IPS-18c (cell line): Measurements from ENCODE around the gene ZNF747.
A peak's percentile ranks its signal among the peaks of the same experiment; 100 is the strongest.

ENCODE experiments used
- H3K4me3 ChIP-seq: 2 replicates; pipeline ENCODE4 v1.7.0; 2013; ENCODE audit warnings: low read depth, mild to moderate bottlenecking, low read length, moderate library complexity; ENCODE audit not compliant: insufficient read depth
- H3K9me3 ChIP-seq: one replicate; pipeline ENCODE4 v1.6.1; 2013; ENCODE audit warnings: mild to moderate bottlenecking, low read length, moderate library complexity; ENCODE audit not compliant: control insufficient read depth, insufficient read depth

The ZNF747 gene

DNA sequence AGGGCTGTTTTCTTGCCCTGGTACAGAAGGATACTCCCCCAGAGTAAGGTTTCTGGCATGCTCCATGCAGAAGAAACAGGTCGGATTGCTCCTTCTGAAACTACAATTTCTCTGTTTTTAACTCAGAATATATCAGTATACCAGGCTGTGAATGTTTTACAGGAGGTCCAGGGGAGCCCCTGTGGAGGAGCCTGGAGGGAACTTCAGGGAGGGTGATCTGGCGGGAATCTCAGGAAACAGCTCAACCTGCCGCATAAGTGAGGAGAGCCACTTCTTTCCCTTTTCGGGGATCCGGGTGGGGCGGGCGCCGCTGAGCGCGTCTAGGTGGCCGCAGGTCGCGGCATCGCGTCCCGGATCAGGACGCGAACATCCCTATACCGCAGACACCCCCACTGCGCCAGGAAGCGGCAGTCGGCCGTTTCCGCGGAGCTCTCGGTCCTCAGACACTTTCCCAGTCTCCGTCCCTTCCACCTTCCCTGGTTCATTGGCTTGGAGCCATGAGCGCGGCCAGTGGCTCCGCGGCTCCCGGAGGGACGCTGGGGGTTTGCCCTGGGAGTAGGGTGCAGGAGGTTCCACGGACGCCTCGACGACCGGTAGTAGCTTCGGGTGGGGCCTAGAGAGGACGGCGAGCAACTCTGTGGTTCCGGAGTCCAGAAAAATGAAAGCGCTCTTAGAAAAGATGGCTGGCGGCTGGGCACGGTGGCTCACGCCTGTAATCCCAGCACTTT, 26.6 kb upstream of the ZNF747 start:
- H3K9me3 ChIP-seq: no peaks in the 10 kb centered on the region
- peak overlapping the region; percentile 6; the same call in 1 of the 2 replicates for H3K4me3 ChIP-seq

DNA sequence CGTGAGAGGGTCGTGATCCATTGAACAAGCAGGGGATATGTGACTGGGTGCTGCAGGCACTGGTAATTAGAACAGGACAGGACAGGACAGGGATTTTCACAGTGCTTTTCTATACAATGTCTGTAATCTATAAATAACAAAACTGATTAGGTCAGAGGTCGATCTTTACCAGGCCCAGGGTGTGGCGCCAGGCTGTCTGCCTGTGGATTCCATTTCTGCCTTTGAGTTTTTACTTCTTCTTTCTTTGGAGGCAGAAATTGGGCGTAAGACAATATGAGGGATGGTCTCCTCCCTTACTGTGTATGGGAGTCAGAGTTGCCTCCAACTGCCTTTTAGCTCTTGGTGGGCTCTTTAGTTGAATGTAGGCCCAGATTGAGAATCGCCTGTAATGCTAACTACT, 25.0 kb upstream of the ZNF747 start:
- no peaks in the 10 kb centered on the region for H3K9me3 ChIP-seq
- no peak overlapping the region for H3K4me3 ChIP-seq

DNA sequence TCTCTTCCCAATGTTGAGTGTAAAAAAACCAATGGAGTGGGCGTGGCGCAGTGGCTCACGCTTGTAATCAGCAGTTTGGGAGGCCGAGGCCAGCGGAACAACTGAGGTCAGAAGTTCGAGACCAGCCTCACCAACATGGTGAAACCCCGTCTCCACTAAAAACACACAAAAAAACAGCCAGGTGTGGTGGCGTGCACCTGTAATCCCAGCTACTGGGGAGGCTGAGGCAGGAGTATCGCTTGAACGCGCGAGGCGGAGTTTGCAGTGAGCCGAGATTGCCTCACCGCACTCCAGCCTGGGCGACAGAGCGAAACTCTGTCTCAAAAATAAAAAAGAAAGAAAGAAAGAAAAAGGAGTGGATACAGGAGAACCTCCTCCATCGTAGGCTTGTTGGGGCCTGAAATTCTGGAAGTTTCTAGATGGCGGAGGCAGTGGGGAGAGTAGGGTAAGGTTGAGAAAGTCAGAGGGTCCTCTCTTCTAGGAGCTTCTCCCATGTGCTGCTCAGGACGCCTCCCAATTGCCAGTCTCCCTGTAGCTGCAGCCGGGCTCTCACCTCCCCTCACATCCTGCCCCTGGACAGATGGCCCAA, 24.2 kb upstream of the ZNF747 start:
- H3K9me3 ChIP-seq: no peaks in the 10 kb centered on the region
- H3K4me3 ChIP-seq: peak overlapping the region; percentile 30; the same call in 1 of the 2 replicates

DNA sequence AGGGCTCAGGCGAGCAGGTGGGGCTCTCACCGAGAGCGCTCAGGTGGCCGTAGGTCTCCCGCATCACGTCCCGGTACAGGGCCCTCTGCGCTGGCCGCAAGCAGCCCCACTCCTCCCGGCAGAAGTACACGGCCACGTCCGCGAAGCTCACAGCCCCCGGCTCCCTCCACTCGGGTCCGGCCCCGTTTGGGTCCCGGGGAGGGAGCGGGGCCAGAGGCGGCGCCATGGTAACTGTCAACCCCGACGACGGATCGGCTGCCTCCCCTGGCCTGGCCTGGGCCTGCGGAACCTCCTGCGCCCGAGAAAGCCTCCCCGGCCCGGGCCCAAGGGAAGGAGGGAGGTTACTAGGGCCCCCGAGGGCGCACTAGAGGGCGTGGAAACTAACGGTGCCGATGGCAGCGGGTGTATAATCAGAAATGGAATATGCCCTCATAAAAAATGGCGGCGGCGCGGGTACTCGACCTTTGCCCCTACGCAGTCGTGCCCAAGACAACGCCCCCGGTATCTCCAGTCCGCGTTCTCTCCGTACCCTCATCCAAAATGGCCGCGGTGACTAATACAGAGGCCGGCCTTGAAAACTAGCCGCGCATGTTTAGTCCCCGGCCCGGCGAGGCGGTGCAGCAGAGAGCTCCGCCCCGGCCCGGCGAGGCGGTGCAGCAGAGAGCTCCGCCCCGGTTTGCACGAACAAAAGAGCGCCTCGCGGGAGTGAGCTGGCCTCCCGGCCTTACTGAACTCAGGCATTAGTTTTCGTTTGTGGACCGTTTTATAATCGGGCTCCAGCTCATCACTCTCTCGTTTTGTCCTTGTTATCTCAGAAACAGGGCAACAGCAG, 23.5 kb upstream of the ZNF747 start, which contains the start of gene ZNF764:
TSS of gene ZNF764 (minus strand) at position 418 of the 832 bp plus-strand sequence. CDS start at position 226, 192 bp downstream.
- Histone ChIP-seq H3K4me3 (peak within 1 kb of the TSS; percentile 87), H3K9me3 (no peaks in the 10 kb centered on the region)

DNA sequence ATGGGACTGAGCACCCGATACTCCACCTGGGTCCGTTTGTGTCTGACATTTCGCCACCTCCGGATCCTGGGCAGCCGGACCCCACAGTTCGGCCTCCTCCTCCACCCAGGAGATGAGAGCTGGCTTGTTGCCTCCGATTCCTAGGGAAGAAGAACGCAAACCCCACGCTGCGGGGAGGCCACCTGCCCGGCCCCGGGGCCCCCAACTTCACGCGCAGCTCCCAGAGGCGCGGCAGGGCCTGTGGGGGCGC, 23.0 kb upstream of the ZNF747 start:
- Histone ChIP-seq H3K9me3 (no peaks in the 10 kb centered on the region), H3K4me3 (peak overlapping the region; percentile 87)

DNA sequence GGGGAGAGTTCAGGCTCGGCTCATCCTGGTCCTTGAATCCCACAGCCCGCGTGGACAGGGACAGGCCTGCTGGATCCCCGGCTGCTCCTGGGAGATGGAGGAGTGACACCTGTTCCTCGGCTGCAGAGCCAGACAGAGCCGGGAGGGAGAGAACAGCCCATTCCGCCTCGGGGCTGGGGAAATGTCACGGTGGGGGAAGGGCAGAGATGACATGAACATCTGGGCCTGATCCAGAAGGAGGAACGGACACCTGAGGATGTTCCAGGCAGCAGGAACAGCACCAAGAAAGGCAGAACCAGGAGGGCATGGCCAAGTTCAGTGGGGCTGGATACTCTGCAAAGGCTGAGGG, 21.4 kb upstream of the ZNF747 start:
- Histone ChIP-seq H3K9me3 (peaks cover 2% of the 10 kb centered on the region), H3K4me3 (no peak overlapping the region; the same call in 1 of the 2 replicates)

DNA sequence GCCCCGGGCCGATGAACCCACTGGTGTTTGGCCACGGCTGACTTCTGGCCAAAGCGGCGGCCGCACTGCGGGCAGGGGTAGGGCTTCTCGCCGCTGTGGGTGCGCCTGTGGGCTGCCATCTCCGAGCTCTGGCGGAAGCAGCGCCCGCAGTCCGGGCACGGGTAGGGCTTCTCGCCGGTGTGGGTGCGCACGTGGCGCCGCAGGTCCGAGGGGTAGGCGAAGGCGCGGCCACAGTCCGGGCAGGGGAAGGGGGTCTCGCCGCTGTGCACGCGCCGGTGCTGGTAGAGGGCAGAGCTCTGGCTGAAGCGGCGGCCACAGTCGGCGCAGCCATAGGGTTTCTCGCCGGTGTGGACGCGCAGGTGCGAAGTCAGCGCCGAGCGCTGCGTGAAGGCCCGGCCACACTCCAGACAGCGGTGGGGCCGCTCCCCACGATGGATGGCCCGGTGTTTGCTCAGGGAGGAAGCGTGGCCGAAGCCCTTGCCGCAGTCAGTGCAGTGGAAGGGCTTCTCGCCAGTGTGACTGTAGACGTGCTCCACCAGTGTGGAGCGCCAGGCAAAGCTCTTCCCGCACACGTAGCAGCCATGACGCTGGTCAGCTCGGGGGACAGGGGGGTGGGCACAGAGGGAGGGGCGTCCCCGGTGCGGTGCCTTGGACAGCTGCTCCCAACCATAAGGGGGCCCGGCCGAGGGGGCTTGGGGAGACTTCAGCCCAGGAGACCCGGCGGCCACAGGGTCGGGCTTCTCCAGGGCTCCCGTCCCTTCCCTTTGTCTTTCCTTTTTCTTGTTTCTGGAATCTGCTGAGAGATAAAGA, 20.9 kb upstream of the ZNF747 start:
- Histone ChIP-seq H3K4me3 (no peak overlapping the region), H3K9me3 (peaks cover 2% of the 10 kb centered on the region)

DNA sequence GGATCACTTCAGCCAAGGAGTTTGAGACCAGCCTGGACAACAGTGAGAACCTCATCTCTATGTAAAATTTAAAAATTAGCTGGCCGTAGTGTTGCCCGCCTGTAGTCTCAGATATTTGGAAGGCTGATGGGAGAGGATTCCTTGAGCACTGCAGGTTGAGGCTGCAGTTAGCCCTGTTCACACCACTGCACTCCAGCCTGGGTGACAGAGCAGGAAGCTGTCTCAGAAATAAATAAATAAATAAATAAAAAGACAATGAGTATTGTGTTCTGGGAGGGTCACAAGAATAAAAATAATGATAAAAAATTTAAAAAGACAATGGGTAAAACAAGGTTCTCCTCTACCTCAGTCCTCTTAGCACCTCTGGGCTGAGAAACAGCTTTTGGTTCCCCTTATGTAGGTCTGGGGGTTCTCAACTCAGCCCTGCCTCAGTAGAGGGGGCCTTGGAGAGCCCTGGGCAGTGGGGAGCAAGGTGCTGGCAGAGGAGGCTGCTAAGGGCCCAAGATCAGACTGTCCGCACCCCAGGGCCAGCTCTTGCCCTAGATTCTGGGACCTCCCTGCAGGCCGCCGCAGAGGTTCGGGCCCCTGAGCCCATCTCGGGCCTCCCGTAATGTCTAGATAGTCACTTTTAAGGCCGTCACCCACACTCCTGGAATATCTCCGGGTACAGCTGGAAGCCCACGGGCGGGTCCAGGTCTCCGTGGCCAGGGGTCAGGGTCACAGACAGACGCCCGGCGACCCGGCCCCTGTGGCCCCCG, 20.1 kb upstream of the ZNF747 start:
- peaks cover 2% of the 10 kb centered on the region for H3K9me3 ChIP-seq

DNA sequence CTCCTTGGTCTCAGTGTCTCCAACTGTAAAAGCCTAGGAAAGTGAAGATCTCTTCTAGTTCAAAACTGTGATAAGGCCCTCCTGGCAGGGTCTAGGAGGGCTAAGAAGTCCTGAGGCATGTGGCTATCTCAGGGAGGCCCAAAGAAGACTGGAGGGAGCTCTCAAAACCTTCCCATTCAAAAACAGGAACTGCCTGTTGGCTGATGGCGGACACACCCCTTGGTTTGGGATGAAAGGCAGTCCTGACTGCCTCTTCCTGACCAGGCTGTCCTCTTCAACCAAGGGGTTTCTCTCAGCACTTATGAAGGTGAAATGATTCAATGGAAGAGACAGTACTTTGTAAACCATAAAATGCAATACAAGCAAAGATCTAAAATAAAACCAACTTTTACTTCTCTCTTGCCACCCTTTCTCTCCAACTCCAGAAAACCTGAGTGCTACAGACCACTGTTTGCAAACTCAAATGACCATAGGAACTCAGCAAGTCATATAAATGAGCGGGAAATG, 18.8 kb upstream of the ZNF747 start:
- Histone ChIP-seq H3K9me3 (peaks cover 2% of the 10 kb centered on the region), H3K4me3 (no peak overlapping the region)

More for the DNA sequence above, 20.1 kb upstream of the ZNF747 start:
- no peak overlapping the region for H3K4me3 ChIP-seq

DNA sequence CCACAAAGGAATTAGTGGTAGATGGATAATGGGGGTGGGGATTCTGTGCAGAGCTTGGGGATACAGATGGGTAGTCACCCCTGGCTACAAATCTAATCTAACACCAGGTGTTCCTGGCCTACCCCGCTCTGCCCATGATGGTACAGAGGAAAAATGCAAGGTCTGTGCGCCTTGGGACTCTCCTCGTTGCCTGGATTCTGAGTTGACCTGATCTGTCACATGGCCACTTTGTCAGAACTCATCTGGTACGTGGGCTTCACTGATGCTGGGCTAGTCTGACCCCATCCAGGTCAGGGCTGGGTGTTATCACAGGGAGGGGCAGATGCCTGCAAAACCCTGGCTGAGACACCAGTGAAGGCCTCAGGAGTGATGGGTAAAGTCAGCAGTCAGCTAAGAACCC, 18.3 kb upstream of the ZNF747 start:
- Histone ChIP-seq H3K4me3 (no peak overlapping the region), H3K9me3 (peaks cover 2% of the 10 kb centered on the region)

DNA sequence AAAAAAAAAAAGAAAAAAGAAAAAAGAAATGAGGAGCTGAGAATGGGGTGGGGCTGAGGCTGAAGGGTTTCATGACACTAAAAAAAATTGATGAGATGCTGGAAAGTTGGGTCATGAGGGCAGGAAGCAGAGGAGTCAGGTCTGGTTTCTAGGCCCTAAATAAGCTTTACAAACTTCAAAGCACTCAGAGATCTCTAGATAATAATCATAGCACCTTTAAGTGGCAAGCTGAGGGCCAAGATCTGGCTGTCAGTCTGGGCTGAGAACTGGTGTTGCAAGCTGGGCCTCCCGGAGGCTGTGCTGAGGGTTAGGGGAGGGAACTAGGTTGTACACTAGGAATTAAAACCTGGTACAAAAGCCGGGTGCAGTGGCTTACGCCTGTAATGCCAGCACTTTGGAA, 17.1 kb upstream of the ZNF747 start:
- Histone ChIP-seq H3K4me3 (no peak overlapping the region), H3K9me3 (peaks cover 2% of the 10 kb centered on the region)

DNA sequence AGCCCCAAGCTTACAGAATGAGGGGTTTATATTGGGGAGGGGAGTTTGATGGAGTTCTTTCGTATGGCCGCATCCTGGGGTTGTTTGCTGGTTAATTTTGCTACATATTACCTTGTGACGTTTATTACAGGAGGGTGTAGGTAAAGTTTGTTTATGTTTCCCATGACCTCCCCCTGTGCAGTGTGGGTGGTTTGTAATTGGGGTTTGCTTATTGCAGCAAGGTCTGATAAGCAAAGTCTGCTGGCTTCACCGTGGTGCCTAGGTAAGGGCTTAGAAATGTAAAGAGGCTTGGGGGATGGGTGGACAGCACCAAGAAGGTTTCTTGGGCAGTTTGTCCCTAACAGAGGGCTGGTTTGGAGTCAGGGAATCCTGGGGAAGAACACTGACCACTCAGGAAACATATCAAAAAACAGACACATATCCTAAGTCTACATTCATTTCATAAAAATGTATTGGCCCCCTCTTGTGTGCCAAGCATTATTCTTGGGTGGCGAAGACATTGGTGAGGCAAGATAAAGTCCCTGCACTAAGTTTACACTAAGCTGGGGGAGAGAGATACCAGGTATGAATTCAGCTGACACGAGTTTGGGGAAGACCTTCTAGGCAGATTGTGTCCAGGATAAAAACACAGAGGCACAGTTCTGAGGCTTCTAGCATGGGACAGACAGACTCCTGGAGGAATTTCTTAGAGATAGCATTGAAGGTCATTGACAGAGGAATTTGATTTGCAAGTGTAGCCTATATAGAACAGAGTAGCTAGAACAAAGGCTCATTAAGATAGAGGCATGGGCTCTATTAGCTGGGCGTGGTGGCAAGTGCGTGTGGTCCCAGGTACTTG, 14.0 kb upstream of the ZNF747 start:
- H3K4me3 ChIP-seq: no peak overlapping the region
- H3K9me3 ChIP-seq: peaks cover 2% of the 10 kb centered on the region

DNA sequence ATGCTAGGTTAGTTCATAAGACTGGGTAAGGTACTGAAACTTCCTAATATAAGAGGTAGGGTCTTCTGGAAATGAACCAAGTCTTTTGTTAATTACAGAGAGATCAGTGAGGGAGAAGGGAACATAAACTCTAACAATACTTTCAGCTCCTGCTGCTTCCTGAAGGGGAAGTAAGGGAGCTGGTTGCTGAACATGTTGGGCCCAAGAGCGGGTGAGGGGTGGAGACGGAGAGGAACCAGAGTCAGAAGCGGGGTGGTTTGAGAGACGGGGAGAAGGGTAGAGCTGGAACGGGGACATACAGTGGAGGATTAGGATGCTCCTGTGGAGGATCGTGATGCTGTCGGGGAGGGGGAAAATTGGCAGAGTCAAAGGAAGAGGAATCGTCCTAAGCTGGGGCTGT, 11.5 kb upstream of the ZNF747 start:
- Histone ChIP-seq H3K9me3 (no peaks in the 10 kb centered on the region), H3K4me3 (no peak overlapping the region)

DNA sequence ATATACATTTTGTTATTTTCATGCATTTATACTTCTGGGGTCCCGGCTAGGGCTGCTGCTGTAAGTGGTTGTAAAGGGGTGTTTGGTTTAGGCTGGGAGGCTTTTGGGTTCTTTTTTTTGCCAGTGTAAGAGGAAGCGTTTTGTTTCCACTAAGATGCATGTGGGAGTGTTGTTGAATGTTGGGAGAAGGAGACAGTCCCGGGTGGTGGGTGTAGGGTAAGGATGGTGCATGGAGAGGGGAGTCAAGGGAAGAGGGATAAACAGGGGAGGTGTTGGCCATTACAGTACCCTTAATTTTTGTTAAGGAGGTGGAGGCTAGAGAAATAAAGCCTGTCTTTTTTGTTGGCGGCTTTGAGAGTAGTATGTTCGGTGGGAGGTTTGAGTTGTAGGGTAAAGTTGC, 8.4 kb upstream of the ZNF747 start:
- H3K9me3 ChIP-seq: no peaks in the 10 kb centered on the region

DNA sequence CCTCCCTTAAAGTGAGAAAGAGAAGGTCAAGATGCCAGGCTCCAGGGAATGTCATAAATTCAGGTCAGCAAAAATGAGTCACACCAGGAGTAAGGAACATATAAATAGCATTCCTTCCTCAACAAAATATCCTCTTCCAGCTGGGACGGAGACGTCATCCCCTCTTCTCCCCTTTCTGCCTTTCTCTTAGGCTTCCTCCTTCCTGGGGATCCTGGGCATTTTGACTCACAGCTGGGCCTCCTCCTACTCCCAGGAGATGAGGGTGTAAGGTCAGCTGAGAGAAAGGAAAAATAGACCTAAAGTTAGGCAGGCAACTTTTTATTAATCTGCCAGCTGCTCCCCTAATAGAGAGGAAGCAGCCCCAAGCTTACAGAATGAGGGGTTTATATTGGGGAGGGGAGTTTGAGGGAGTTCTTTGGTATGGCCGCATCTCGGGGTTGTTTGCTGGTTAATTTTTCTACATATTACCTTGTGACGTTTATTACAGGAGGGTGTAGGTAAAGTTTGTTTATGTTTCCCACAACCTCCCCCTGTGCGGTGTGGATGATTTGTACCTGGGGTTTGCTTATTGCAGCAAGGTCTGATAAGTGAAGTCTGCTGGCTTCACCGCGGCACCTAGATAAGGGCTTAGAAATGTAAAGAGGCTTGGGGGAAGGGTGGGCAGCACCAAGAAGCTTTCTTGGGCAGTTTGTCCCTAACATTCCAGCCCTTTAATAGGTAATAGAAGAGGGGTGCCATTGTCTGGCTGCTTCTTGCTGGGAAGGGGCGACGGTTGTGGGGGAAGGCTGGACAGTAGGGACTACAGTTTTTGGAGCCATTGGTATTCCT, 7.1 kb upstream of the ZNF747 start:
- Histone ChIP-seq H3K4me3 (no peak overlapping the region), H3K9me3 (no peaks in the 10 kb centered on the region)

More for the DNA sequence above, 8.4 kb upstream of the ZNF747 start:
- H3K4me3 ChIP-seq: no peak overlapping the region
